IMR-90 (cell line): Measurements from ENCODE around the gene CEMIP2. TPM values are rescaled to one million over a fixed set of nuclear protein-coding genes. Genes with fewer than 3 reads are reported as not detected.

Source experiments
- ATAC-seq: fragments of 200-7000 bp; cut with Tn5 transposase; 2 replicates; pipeline ENCODE4 v1.9.1; 2020; ENCODE audit warnings: low read depth, mild to moderate bottlenecking, moderate library complexity
- BruUV-seq: library from RNA; stranded (reverse); fragments of 400-500 nt; replicated peaks from 2 replicates; lab custom pipeline; 2021; lab: Mats Ljungman, UMichigan
- CTCF ChIA-PET: fragments of 300-600 bp; formaldehyde crosslinking; extraction: SDS; loops from one replicate; lab custom pipeline; 2021; ENCODE audit warnings: antibody characterized with exemption; lab: Yijun Ruan, JAX
- POLR2A ChIA-PET: fragments of 300-600 bp; sonication (Branson Sonifier 250); formaldehyde crosslinking; loops from one replicate; lab custom pipeline; 2022; ENCODE audit warnings: antibody characterized with exemption; ENCODE audit not compliant: unreplicated experiment; lab: Charles Lee
- DNase-seq: peaks from one replicate; pipeline ENCODE4 v3.0.0; 2013
- H2AFZ ChIP-seq: replicated peaks from 2 replicates; pipeline ENCODE3; 2013; ENCODE audit warnings: low read length, mild to moderate bottlenecking; ENCODE audit not compliant: poor library complexity
- H2AK5ac ChIP-seq: 2 replicates; pipeline ENCODE4 v1.6.1; 2013; ENCODE audit warnings: low read depth, low read length, inconsistent platforms
- H2AK9ac ChIP-seq: replicated peaks from 2 replicates; pipeline ENCODE3; 2013; ENCODE audit warnings: mild to moderate bottlenecking, low read depth, low read length, moderate library complexity; ENCODE audit not compliant: poor library complexity
- H2BK120ac ChIP-seq: 2 replicates; pipeline ENCODE4 v1.6.1; 2013; ENCODE audit warnings: low read depth, low read length, inconsistent platforms
- H2BK15ac ChIP-seq: 3 replicates; pipeline ENCODE4 v1.6.1; 2013; ENCODE audit warnings: low read depth, low read length, inconsistent platforms
- H2BK20ac ChIP-seq: 2 replicates; pipeline ENCODE4 v1.6.1; 2013; ENCODE audit warnings: low read depth, mild to moderate bottlenecking, inconsistent platforms, low read length, moderate library complexity
- H2BK5ac ChIP-seq: 2 replicates; pipeline ENCODE4 v1.6.1; 2013; ENCODE audit warnings: mild to moderate bottlenecking, low read depth, low read length, inconsistent platforms; ENCODE audit not compliant: poor library complexity, severe bottlenecking
- H3K14ac ChIP-seq: replicated peaks from 2 replicates; pipeline ENCODE4 v1.6.1; 2013; ENCODE audit warnings: low read depth, low read length, inconsistent platforms
- H3K18ac ChIP-seq: 2 replicates; pipeline ENCODE4 v1.6.1; 2013; ENCODE audit warnings: low read depth, low read length, control low read depth
- H3K23ac ChIP-seq: 2 replicates; pipeline ENCODE4 v1.6.1; 2013; ENCODE audit warnings: low read depth, low read length, inconsistent platforms
- H3K27ac ChIP-seq: 2 replicates; pipeline ENCODE4 v1.5.1; 2013; ENCODE audit warnings: mild to moderate bottlenecking, control low read depth, low read length; ENCODE audit not compliant: insufficient read depth
- H3K27me3 ChIP-seq: 2 replicates; pipeline ENCODE4 v1.6.1; 2013; ENCODE audit warnings: low read length; ENCODE audit not compliant: control insufficient read depth, insufficient read depth
- H3K36me3 ChIP-seq: 2 replicates; pipeline ENCODE4 v1.6.1; 2013; ENCODE audit warnings: low read length, mixed read lengths; ENCODE audit not compliant: control insufficient read depth, insufficient read depth
- H3K4ac ChIP-seq: 2 replicates; pipeline ENCODE4 v1.6.1; 2013; ENCODE audit warnings: low read depth, low read length, inconsistent platforms
- H3K4me1 ChIP-seq: 2 replicates; pipeline ENCODE4 v1.6.1; 2013; ENCODE audit warnings: low read length, mixed read lengths; ENCODE audit not compliant: control insufficient read depth, insufficient read depth
- H3K4me2 ChIP-seq: 2 replicates; pipeline ENCODE4 v1.6.1; 2013; ENCODE audit warnings: low read depth, mild to moderate bottlenecking, control low read depth, low read length, moderate library complexity
- H3K4me3 ChIP-seq: 2 replicates; pipeline ENCODE4 v1.5.1; 2013; ENCODE audit warnings: low read depth, mild to moderate bottlenecking, control low read depth, low read length, moderate library complexity; ENCODE audit not compliant: insufficient read depth
- H3K56ac ChIP-seq: 2 replicates; pipeline ENCODE4 v1.6.1; 2013; ENCODE audit warnings: low read length, inconsistent platforms; ENCODE audit not compliant: insufficient read depth; ENCODE audit errors: extremely low read depth
- H3K79me1 ChIP-seq, 2 experiments: 2 replicates each; pipeline ENCODE4 v1.6.1; 2013; ENCODE audit warnings: low read length in 2 of 2, inconsistent platforms in 1 of 2, low read depth in 1 of 2
- H3K9ac ChIP-seq: 2 replicates; pipeline ENCODE4 v1.6.1; 2013; ENCODE audit warnings: low read depth, low read length, control low read depth
- H3K9me1 ChIP-seq: 2 replicates; pipeline ENCODE4 v1.6.1; 2013; ENCODE audit warnings: low read length, inconsistent platforms; ENCODE audit not compliant: insufficient read depth
- H3K9me3 ChIP-seq: 2 replicates; pipeline ENCODE4 v1.6.1; 2013; ENCODE audit warnings: low read length; ENCODE audit not compliant: control insufficient read depth, insufficient read depth
- H4K20me1 ChIP-seq: 2 replicates; pipeline ENCODE4 v1.6.1; 2013; ENCODE audit warnings: low read length, inconsistent platforms; ENCODE audit not compliant: insufficient read depth
- H4K5ac ChIP-seq: 2 replicates; pipeline ENCODE4 v1.6.1; 2013; ENCODE audit warnings: mild to moderate bottlenecking, low read depth, low read length, control low read depth
- H4K8ac ChIP-seq, 2 experiments: 2 replicates each; pipeline ENCODE4 v1.6.1; 2013; ENCODE audit warnings: low read depth in 2 of 2, low read length in 2 of 2, control low read depth in 1 of 2, inconsistent platforms in 1 of 2
- H4K91ac ChIP-seq: 2 replicates; pipeline ENCODE4 v1.6.1; 2013; ENCODE audit warnings: low read depth, low read length, inconsistent platforms; ENCODE audit not compliant: insufficient read depth
- BHLHE40 ChIP-seq: fragments of 150-350 bp; IDR thresholded peaks from 2 replicates; pipeline ENCODE4 v1.6.1; 2016; ENCODE audit warnings: mild to moderate bottlenecking, low read depth, low read length
- CHD1 ChIP-seq: IDR thresholded peaks from 2 replicates; pipeline ENCODE4 v1.6.1; 2012; ENCODE audit warnings: low read depth, low read length, improper control_type of control experiment
- MAFK ChIP-seq: IDR thresholded peaks from 2 replicates; pipeline ENCODE4 v1.6.1; 2012; ENCODE audit warnings: low read depth, low read length, improper control_type of control experiment
- MAZ ChIP-seq: IDR thresholded peaks from 2 replicates; pipeline ENCODE4 v1.6.1; 2012; ENCODE audit warnings: low read depth, mild to moderate bottlenecking, low read length, improper control_type of control experiment, moderate library complexity, borderline replicate concordance
- MXI1 ChIP-seq: IDR thresholded peaks from 2 replicates; pipeline ENCODE4 v1.6.1; 2012; ENCODE audit warnings: low read depth, mild to moderate bottlenecking, low read length, moderate library complexity, borderline replicate concordance
- NFE2L2 ChIP-seq: fragments of 150-350 bp; IDR thresholded peaks from 2 replicates; pipeline ENCODE4 v1.6.1; 2016; ENCODE audit warnings: low read depth, mild to moderate bottlenecking, low read length
- POLR2A ChIP-seq: IDR thresholded peaks from 2 replicates; pipeline ENCODE4 v1.6.1; 2012; ENCODE audit warnings: mild to moderate bottlenecking, low read depth, low read length
- RCOR1 ChIP-seq: IDR thresholded peaks from 2 replicates; pipeline ENCODE4 v1.6.1; 2012; ENCODE audit warnings: mild to moderate bottlenecking, low read length, improper control_type of control experiment; ENCODE audit not compliant: insufficient replicate concordance
- RFX5 ChIP-seq: IDR thresholded peaks from 2 replicates; pipeline ENCODE4 v1.8.0; 2012; ENCODE audit warnings: low read depth, mild to moderate bottlenecking, low read length, moderate library complexity
- SMC3 ChIP-seq: fragments of 150-350 bp; IDR thresholded peaks from 2 replicates; pipeline ENCODE4 v1.6.1; 2016; ENCODE audit warnings: low read depth, mild to moderate bottlenecking, antibody characterized with exemption, low read length, moderate library complexity
- dilution Hi-C: fragments of 300-500 bp; cut with HindIII; formaldehyde crosslinking; loops from one replicate; pipeline ENCODE4 v1.14.3; 2018; ENCODE audit warnings: low sequenced_read_pairs; ENCODE audit not compliant: unreplicated experiment
- in situ Hi-C: fragments of 300-500 bp; cut with MboI; formaldehyde crosslinking; loops from 3 replicates; pipeline ENCODE4 v1.14.3; 2019; ENCODE audit warnings: low sequenced_read_pairs, inconsistent platforms, mixed read lengths
- intact Hi-C: fragments of 100-400 bp; cut with micrococcal nuclease; formaldehyde crosslinking; loops from 2 replicates; pipeline ENCODE4 v1.10.0; 2022
- polyA plus RNA-seq, 3 experiments: library from polyadenylated mRNA; depleted of rRNA; stranded (reverse); fragments of >200 nt; gene quantifications; 2 replicates each; pipeline ENCODE4 v1.2.3, GENCODE V29; 2012; ENCODE audit warnings: low replicate concordance in 1 of 3
- total RNA-seq: library from RNA; depleted of rRNA; stranded (reverse); fragments of >200 nt; gene quantifications from 2 replicates; pipeline ENCODE4 v1.2.3, GENCODE V29; 2012
- TF ChIP-seq, protein P1 (sequence below): fragments of 150-350 bp; IDR thresholded peaks from 2 replicates; pipeline ENCODE4 v1.6.1; 2017; ENCODE audit warnings: mild to moderate bottlenecking, antibody characterized with exemption, low read length, low read depth
- TF ChIP-seq, protein P2 (sequence below): conservative IDR thresholded peaks from 2 replicates; pipeline ENCODE4 v1.5.1; 2012; ENCODE audit warnings: mild to moderate bottlenecking, low read depth, low read length, improper control_type of control experiment

The CEMIP2 gene
- total and polyA plus RNA-seq, 2 of the 4 experiments (the other 2 are of a cell fraction), result 65.2 to 67.4 TPM

DNA sequence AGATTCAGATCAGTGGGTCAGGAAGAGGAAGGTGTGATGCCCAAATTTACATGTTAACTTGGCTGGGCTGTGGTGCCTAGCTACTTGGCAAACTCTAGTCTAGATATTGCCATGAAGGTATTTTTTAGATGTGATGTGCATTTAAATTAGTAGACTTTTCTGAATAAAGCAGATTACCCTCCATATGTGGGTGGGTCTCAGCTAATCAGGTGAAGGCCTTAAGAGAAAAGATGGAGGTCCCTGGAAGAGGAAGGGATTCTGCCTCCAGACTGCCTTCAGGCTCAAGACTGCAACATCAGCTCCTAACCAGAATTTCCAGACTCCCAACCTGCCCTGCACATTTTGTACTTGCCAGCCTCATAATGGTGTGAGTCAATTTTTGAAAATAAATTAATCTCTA, 115.8 kb downstream of the CEMIP2 start:
- Histone ChIP-seq H2AFZ (no peak overlapping the region), H3K4me3 (no peak overlapping the region), H3K79me1 (no peaks in the 10 kb centered on the region), H2AK9ac (no peak overlapping the region), H2BK5ac (no peak overlapping the region), H3K27ac (no peak overlapping the region), H4K20me1 (no peaks in the 10 kb centered on the region), H4K5ac (no peak overlapping the region), H3K18ac (no peak overlapping the region), H2BK15ac (no peak overlapping the region), H3K4me2 (no peak overlapping the region), H3K14ac (no peak overlapping the region), H4K91ac (no peak overlapping the region), H3K27me3 (peaks cover 11% of the 10 kb centered on the region; the same call in 1 of the 2 replicates), H2BK120ac (no peak overlapping the region), H3K9me3 (no peaks in the 10 kb centered on the region), H3K23ac (no peak overlapping the region), H3K4me1 (no peaks in the 10 kb centered on the region), H4K8ac (no peak overlapping the region), H3K56ac (no peak overlapping the region), H2BK20ac (no peak overlapping the region), H3K9me1 (no peaks in the 10 kb centered on the region), H3K9ac (no peak overlapping the region), H3K36me3 (no peaks in the 10 kb centered on the region), H2AK5ac (no peak overlapping the region), H3K4ac (no peak overlapping the region)
- CTCF ChIA-PET, result interaction anchor here (0.5 kb wide), 2 partner anchors 167 to 254 kb away, joined by 3 read pairs; no protein-coding TSS in a partner anchor
- no peak for DNase-seq
- TF ChIP-seq MXI1 (no peak), MAZ (no peak), SMC3 (no peak), NFE2L2 (no peak), RCOR1 (no peak), CHD1 (no peak), BHLHE40 (no peak), MAFK (no peak), RFX5 (no peak), POLR2A (no peak)
- TF ChIP-seq, protein P1, sequence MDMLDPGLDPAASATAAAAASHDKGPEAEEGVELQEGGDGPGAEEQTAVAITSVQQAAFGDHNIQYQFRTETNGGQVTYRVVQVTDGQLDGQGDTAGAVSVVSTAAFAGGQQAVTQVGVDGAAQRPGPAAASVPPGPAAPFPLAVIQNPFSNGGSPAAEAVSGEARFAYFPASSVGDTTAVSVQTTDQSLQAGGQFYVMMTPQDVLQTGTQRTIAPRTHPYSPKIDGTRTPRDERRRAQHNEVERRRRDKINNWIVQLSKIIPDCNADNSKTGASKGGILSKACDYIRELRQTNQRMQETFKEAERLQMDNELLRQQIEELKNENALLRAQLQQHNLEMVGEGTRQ, result no peak
- TF ChIP-seq, protein P2, sequence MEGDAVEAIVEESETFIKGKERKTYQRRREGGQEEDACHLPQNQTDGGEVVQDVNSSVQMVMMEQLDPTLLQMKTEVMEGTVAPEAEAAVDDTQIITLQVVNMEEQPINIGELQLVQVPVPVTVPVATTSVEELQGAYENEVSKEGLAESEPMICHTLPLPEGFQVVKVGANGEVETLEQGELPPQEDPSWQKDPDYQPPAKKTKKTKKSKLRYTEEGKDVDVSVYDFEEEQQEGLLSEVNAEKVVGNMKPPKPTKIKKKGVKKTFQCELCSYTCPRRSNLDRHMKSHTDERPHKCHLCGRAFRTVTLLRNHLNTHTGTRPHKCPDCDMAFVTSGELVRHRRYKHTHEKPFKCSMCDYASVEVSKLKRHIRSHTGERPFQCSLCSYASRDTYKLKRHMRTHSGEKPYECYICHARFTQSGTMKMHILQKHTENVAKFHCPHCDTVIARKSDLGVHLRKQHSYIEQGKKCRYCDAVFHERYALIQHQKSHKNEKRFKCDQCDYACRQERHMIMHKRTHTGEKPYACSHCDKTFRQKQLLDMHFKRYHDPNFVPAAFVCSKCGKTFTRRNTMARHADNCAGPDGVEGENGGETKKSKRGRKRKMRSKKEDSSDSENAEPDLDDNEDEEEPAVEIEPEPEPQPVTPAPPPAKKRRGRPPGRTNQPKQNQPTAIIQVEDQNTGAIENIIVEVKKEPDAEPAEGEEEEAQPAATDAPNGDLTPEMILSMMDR, result no peak
- dilution Hi-C loops (no loop called here), intact Hi-C loops (no loop called here), in situ Hi-C loops (no loop called here)
- BruUV-seq, result no TSS peak
- POLR2A ChIA-PET, result no interaction called here
- ATAC-seq, result no peak
